HG03457 (cell line): ENCODE data around the gene NLE1.
"Not testable (repeated sequence)": the region's sequence is repeated elsewhere in the genome, so short reads cannot be mapped to it uniquely, and the experiment has no call there.

Experiments
- ATAC-seq: cut with Tn5 transposase; IDR thresholded peaks from one replicate; pipeline ENCODE4 v1.9.1; 2021; ENCODE audit warnings: moderate number of reproducible peaks; ENCODE audit not compliant: unreplicated experiment

Gene NLE1

GRCh38 chr17:35129154-35129972 lies 12.7 kb downstream of the NLE1 start:
- ATAC-seq, result no peak

- no peak for ATAC-seq
Measured at GRCh38 chr17:35127751-35128514, 14.2 kb downstream of the NLE1 start.

- ATAC-seq, result no peak
Measured at GRCh38 chr17:35121315-35121714, 20.8 kb downstream of the NLE1 start, which contains the start of gene FNDC8. TSS of gene FNDC8 (plus strand) at chr17:35121615. CDS start at chr17:35121694, 79 bp downstream.

- peak; percentile 77 for ATAC-seq
Measured at GRCh38 chr17:35119370-35120165, 22.5 kb downstream of the NLE1 start, which contains the start of gene RAD51D. TSS of gene RAD51D (minus strand) at chr17:35119860. CDS start at chr17:35119613, 247 bp downstream.

- no peak for ATAC-seq
Measured at GRCh38 chr17:35117984-35118383, 24.1 kb downstream of the NLE1 start.

GRCh38 chr17:35116845-35117244 lies 25.3 kb downstream of the NLE1 start:
- ATAC-seq, result no peak

- ATAC-seq, result not testable (repeated sequence)
Measured at GRCh38 chr17:35110791-35111190, 31.3 kb downstream of the NLE1 start.

- ATAC-seq, result no peak
Measured at GRCh38 chr17:35104844-35105450, 37.2 kb downstream of the NLE1 start.

GRCh38 chr17:35103271-35103670 lies 38.8 kb downstream of the NLE1 start:
- no peak for ATAC-seq

- no peak for ATAC-seq
Measured at GRCh38 chr17:35101725-35102124, 40.4 kb downstream of the NLE1 start.

GRCh38 chr17:35101036-35101435 lies 41.1 kb downstream of the NLE1 start:
- ATAC-seq, result no peak

GRCh38 chr17:35099908-35100307 lies 42.2 kb downstream of the NLE1 start:
- no peak for ATAC-seq

GRCh38 chr17:35097776-35098175 lies 44.3 kb downstream of the NLE1 start:
- ATAC-seq, result no peak

- ATAC-seq, result no peak
Measured at GRCh38 chr17:35095741-35096140, 46.4 kb downstream of the NLE1 start.

- no peak for ATAC-seq
Measured at GRCh38 chr17:35094902-35095301, 47.2 kb downstream of the NLE1 start.

- ATAC-seq, result not testable (repeated sequence)
Measured at GRCh38 chr17:35090707-35091106, 51.4 kb downstream of the NLE1 start.

GRCh38 chr17:35089586-35090296 lies 52.4 kb downstream of the NLE1 start:
- ATAC-seq, result peak; percentile 4

GRCh38 chr17:35088881-35089585 lies 53.1 kb downstream of the NLE1 start:
- peak; percentile 48 for ATAC-seq

GRCh38 chr17:35088356-35088880 lies 53.7 kb downstream of the NLE1 start:
- ATAC-seq, result no peak
